CD4-positive, alpha-beta T cell (primary cell): ENCODE results near the gene VNN1. TPM values are rescaled to one million over a fixed set of nuclear protein-coding genes. Genes with fewer than 3 reads are reported as not detected.

Experiments used
- ATAC-seq: fragments of 200-7000 bp; cut with Tn5 transposase; one replicate; pipeline ENCODE4 v1.10.0; 2022; ENCODE audit warnings: mild to moderate bottlenecking; ENCODE audit not compliant: poor library complexity
- CTCF ChIA-PET: fragments of 350-600 bp; sonication (Branson Sonifier 250); formaldehyde crosslinking; loops from one replicate; lab custom pipeline; 2021; ENCODE audit warnings: antibody characterized with exemption, inconsistent platforms; lab: Charles Lee
- POLR2A ChIA-PET: fragments of 350-600 bp; sonication (Branson Sonifier 250); formaldehyde crosslinking; loops from one replicate; lab custom pipeline; 2021; ENCODE audit warnings: antibody characterized with exemption, inconsistent platforms; lab: Charles Lee
- DNase-seq, 14 experiments: peaks; one replicate each; pipeline ENCODE4 v3.0.0-alpha.2; 2013 to 2020; ENCODE audit warnings: mixed read lengths in 2 of 14
- H3K27ac ChIP-seq, 2 donors: one replicate each; pipeline versions ENCODE4 v1.5.1 to v1.7.0; 2013; ENCODE audit warnings: low read length in 2 of 2, low read depth in 1 of 2, mild to moderate bottlenecking in 1 of 2
- H3K27me3 ChIP-seq, 2 experiments: 1 replicate in 1 of 2; 2 replicates in 1 of 2; pipeline versions ENCODE4 v1.6.1 to v1.7.0; 2013; ENCODE audit warnings: low read length in 2 of 2, control low read depth in 1 of 2, mild to moderate bottlenecking in 1 of 2, moderate library complexity in 1 of 2; ENCODE audit not compliant: insufficient read depth in 2 of 2, control insufficient read depth in 1 of 2
- H3K36me3 ChIP-seq: one replicate; pipeline ENCODE4 v1.6.1; 2013; ENCODE audit warnings: low read length, control low read depth; ENCODE audit not compliant: insufficient read depth
- H3K4me1 ChIP-seq: one replicate; pipeline ENCODE4 v1.6.1; 2013; ENCODE audit warnings: low read length, control low read depth; ENCODE audit not compliant: insufficient read depth
- H3K4me3 ChIP-seq: one replicate; pipeline ENCODE4 v1.5.1; 2013; ENCODE audit warnings: mild to moderate bottlenecking, low read length, moderate library complexity
- H3K9me3 ChIP-seq, 2 experiments: 1 replicate in 1 of 2; 2 replicates in 1 of 2; pipeline versions ENCODE4 v1.6.1 to v1.7.0; 2013; ENCODE audit warnings: low read length in 2 of 2, mild to moderate bottlenecking in 2 of 2, control low read depth in 1 of 2, moderate library complexity in 1 of 2; ENCODE audit not compliant: control insufficient read depth in 1 of 2, insufficient read depth in 1 of 2
- H3K27ac Mint-ChIP-seq: one replicate; pipeline ENCODE4 v1.8.0; 2020; ENCODE audit warnings: mixed read lengths
- H3K27me3 Mint-ChIP-seq: one replicate; pipeline ENCODE4 v1.8.0; 2021; ENCODE audit warnings: mixed read lengths
- H3K36me3 Mint-ChIP-seq: one replicate; pipeline ENCODE4 v1.8.0; 2021; ENCODE audit warnings: low read depth, mixed read lengths
- H3K4me1 Mint-ChIP-seq: one replicate; pipeline ENCODE4 v1.8.0; 2021; ENCODE audit warnings: low read depth, mixed read lengths
- H3K4me3 Mint-ChIP-seq: one replicate; pipeline ENCODE4 v1.8.0; 2020; ENCODE audit warnings: mild to moderate bottlenecking, mixed read lengths
- H3K9me3 Mint-ChIP-seq: one replicate; pipeline ENCODE4 v1.8.0; 2020; ENCODE audit warnings: mixed read lengths
- CTCF ChIP-seq: fragments of 200-600 bp; IDR thresholded peaks from one replicate; pipeline ENCODE4 v1.8.0; 2022; ENCODE audit warnings: antibody characterized with exemption, mild to moderate bottlenecking
- intact Hi-C, 2 experiments: fragments of 100-400 bp; cut with DNase I in 1 of 2; cut with micrococcal nuclease in 1 of 2; formaldehyde crosslinking; loops; one replicate each; pipeline versions ENCODE4 v1.15.1 to v1.9.0; 2023 to 2025; cut with DNase I, micrococcal nuclease
- total RNA-seq, 174 experiments: library from RNA in 2 of 174; stranded (reverse) in 2 of 174; gene quantifications; one replicate each; pipeline ENCODE4 v1.2.3 and lab custom pipeline; 2021 to 2026

Gene VNN1
- total RNA-seq, 2 experiments from 2014 or later, result not detected

GRCh38 chr6:132733814-132734213 is 20.0 kb upstream of the VNN1 start:
- no peak overlapping the region for H3K4me3 ChIP-seq
- ChIA-PET CTCF (no interaction called here), POLR2A (no interaction called here)
- Mint-ChIP-seq H3K9me3 (no peaks in the 10 kb centered on the region), H3K4me3 (no peak overlapping the region), H3K27ac (no peak overlapping the region), H3K4me1 (peaks cover 4% of the 10 kb centered on the region), H3K36me3 (no peaks in the 10 kb centered on the region), H3K27me3 (no peaks in the 10 kb centered on the region)
- no peaks in the 10 kb centered on the region for H3K27me3 ChIP-seq
- H3K4me1 ChIP-seq, result no peaks in the 10 kb centered on the region
- no peaks in the 10 kb centered on the region for H3K36me3 ChIP-seq
- intact Hi-C loops, result no loop called here
- TF ChIP-seq CTCF, result no peak
- H3K27ac ChIP-seq, result no peak overlapping the region
- DNase-seq (no peak), ATAC-seq (no peak)
- no peaks in the 10 kb centered on the region for H3K9me3 ChIP-seq

DNA sequence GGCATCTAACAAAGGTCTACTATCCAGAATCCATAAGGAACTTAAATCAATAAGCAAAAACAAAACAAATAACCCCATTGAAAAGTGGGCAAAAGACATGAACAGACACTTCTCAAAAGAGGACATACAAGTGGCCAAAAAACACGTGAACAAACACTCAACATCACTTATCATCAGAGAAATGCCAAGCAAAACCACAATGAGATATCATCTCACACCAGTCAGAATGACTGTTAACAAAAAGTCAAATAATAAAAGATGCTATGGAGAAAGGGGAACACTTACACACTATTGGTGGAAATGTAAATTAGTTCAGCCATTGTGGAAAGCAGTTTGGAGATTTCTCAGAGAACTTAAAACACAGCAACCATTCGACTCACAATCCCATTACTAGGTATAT is 19.4 kb upstream of the VNN1 start:
- ChIA-PET CTCF (no interaction called here), POLR2A (no interaction called here)
- Mint-ChIP-seq H3K27me3 (no peaks in the 10 kb centered on the region), H3K36me3 (no peaks in the 10 kb centered on the region), H3K4me3 (no peak overlapping the region), H3K4me1 (peaks cover 4% of the 10 kb centered on the region), H3K9me3 (no peaks in the 10 kb centered on the region), H3K27ac (no peak overlapping the region)
- intact Hi-C loops, result no loop called here
- no peaks in the 10 kb centered on the region for H3K27me3 ChIP-seq
- H3K27ac ChIP-seq, result no peak overlapping the region
- no peaks in the 10 kb centered on the region for H3K36me3 ChIP-seq
- no peak for ATAC-seq
- H3K4me3 ChIP-seq, result no peak overlapping the region
- H3K9me3 ChIP-seq, result no peaks in the 10 kb centered on the region
- no peaks in the 10 kb centered on the region for H3K4me1 ChIP-seq
- no peak for DNase-seq
- no peak for TF ChIP-seq CTCF

DNA sequence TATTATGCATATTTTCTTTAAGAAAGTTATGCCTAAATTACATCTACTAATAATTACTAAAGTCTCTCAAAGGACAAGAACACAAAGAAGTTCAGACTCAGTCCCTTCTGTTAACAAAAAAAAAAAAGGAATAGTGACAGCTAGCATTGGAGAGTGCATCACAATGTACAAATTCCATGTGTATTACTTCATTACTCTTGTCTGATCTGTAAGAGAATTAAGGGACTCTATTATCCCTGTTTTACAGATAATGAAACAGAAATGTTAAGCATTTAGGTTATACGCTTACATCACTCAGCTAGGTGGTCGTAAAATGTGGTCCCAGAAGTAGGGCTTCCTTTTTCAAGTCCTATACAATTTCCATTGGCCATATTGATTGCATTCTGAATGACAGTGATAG is 17.2 kb upstream of the VNN1 start:
- TF ChIP-seq CTCF, result no peak
- H3K9me3 ChIP-seq, result no peaks in the 10 kb centered on the region
- H3K36me3 ChIP-seq, result no peaks in the 10 kb centered on the region
- Mint-ChIP-seq H3K36me3 (no peaks in the 10 kb centered on the region), H3K4me3 (no peak overlapping the region), H3K9me3 (no peaks in the 10 kb centered on the region), H3K4me1 (peaks cover under 1% of the 10 kb centered on the region), H3K27ac (no peak overlapping the region), H3K27me3 (no peaks in the 10 kb centered on the region)
- ChIA-PET POLR2A (no interaction called here), CTCF (no interaction called here)
- H3K4me3 ChIP-seq, result no peak overlapping the region
- H3K4me1 ChIP-seq, result no peaks in the 10 kb centered on the region
- H3K27ac ChIP-seq, result no peak overlapping the region
- ATAC-seq, result no peak
- intact Hi-C loops, result no loop called here
- no peak for DNase-seq
- H3K27me3 ChIP-seq, result no peaks in the 10 kb centered on the region
